Ascending aorta (tissue), 2 donors: ENCODE data around the gene BORCS6. TPM values are rescaled to one million over a fixed set of nuclear protein-coding genes. Genes with fewer than 3 reads are reported as not detected.
A peak's percentile ranks its signal among the peaks of the same experiment; 100 is the strongest.

Experiments used
- DNase-seq, 2 donors: peaks; one replicate each; pipeline ENCODE4 v3.0.0-alpha.2; 2019; ENCODE audit warnings: low spot score in 2 of 2
- H3K27ac ChIP-seq, 2 donors: fragments of 200-600 bp; sonication (generic); one replicate each; pipeline ENCODE4 v1.5.1; 2016 to 2017; ENCODE audit warnings: mild to moderate bottlenecking in 1 of 2
- H3K27me3 ChIP-seq: fragments of 200-600 bp; sonication (generic); one replicate; pipeline ENCODE4 v1.5.1; 2017
- H3K36me3 ChIP-seq, 2 donors: fragments of 200-600 bp; sonication (generic); one replicate each; pipeline ENCODE4 v1.5.1; 2016
- H3K4me1 ChIP-seq, 2 donors: fragments of 200-600 bp; sonication (generic); one replicate each; pipeline ENCODE4 v1.5.1; 2016 to 2017; ENCODE audit warnings: mild to moderate bottlenecking in 1 of 2
- H3K4me3 ChIP-seq, 2 donors: fragments of 200-600 bp; sonication (generic); one replicate each; pipeline ENCODE4 v1.5.1; 2016 to 2017; ENCODE audit warnings: mild to moderate bottlenecking in 1 of 2
- H3K9me3 ChIP-seq, 2 donors: fragments of 200-600 bp; sonication (generic); one replicate each; pipeline ENCODE4 v1.5.1; 2016
- CTCF ChIP-seq, 3 experiments: fragments of 200-600 bp in 2 of 3; fragments of 450-650 bp in 1 of 3; sonication (generic) in 2 of 3; IDR thresholded peaks; one replicate each; pipeline ENCODE4 v1.5.1; 2016 to 2019; ENCODE audit warnings: antibody characterized with exemption in 3 of 3, mild to moderate bottlenecking in 1 of 3, moderate library complexity in 1 of 3
- intact Hi-C: fragments of 100-400 bp; cut with DNase I; formaldehyde crosslinking; loops from one replicate; pipeline ENCODE4 v1.15.1; 2023
- total RNA-seq: library from RNA; depleted of rRNA; stranded (reverse); fragments of >200 nt; gene quantifications from one replicate; pipeline ENCODE4 v1.1.0, GENCODE V29; 2016

The BORCS6 gene
- total RNA-seq, 1 donor from 2014 or later, result 29.5 TPM

GRCh38 chr17:8163978-8164814, 25.8 kb downstream of the BORCS6 start:
- peak; percentile 69 to 87 for DNase-seq
- peaks cover 21 to 29% of the 10 kb centered on the region in 2 donors for H3K4me1 ChIP-seq
- H3K9me3 ChIP-seq, result no peaks in the 10 kb centered on the region
- intact Hi-C loops, result loop anchor here (2.0 kb wide), 1 partner anchor 23 kb away; no protein-coding TSS in a partner anchor
- H3K27ac ChIP-seq, result peak overlapping the region; percentile 99 to 100
- H3K27me3 ChIP-seq, result no peaks in the 10 kb centered on the region
- TF ChIP-seq CTCF (IDR thresholded peaks at IDR 0.05), result no peak
- H3K4me3 ChIP-seq, result peak overlapping the region in 1 of 2 donors; percentile 100
- peaks cover 14 to 15% of the 10 kb centered on the region in 2 donors for H3K36me3 ChIP-seq

GRCh38 chr17:8162997-8163977, 26.7 kb downstream of the BORCS6 start:
- DNase-seq, result no peak
- H3K4me1 ChIP-seq, result peaks cover 21 to 33% of the 10 kb centered on the region in 2 donors
- intact Hi-C loops, result loop anchor here (2.0 kb wide), 1 partner anchor 24 kb away; no protein-coding TSS in a partner anchor
- no peaks in the 10 kb centered on the region for H3K27me3 ChIP-seq
- peak overlapping the region; percentile 91 to 100 for H3K4me3 ChIP-seq
- no peaks in the 10 kb centered on the region for H3K9me3 ChIP-seq
- peak overlapping the region; percentile 99 to 100 for H3K27ac ChIP-seq
- no peak for TF ChIP-seq CTCF (IDR thresholded peaks at IDR 0.05)
- H3K36me3 ChIP-seq, result peaks cover 15 to 18% of the 10 kb centered on the region in 2 donors

- DNase-seq, result peak in 1 of 2 donors; percentile 92
- H3K4me3 ChIP-seq, result peak within 1 kb of the TSS; percentile 91 to 100
- peaks cover 15 to 23% of the 10 kb centered on the region in 2 donors for H3K36me3 ChIP-seq
- no peak for TF ChIP-seq CTCF (IDR thresholded peaks at IDR 0.05)
- H3K27ac ChIP-seq, result peak within 1 kb of the TSS; percentile 99 to 100
- H3K9me3 ChIP-seq, result no peaks in the 10 kb centered on the region
- peaks cover 21 to 42% of the 10 kb centered on the region in 2 donors for H3K4me1 ChIP-seq
- H3K27me3 ChIP-seq, result no peaks in the 10 kb centered on the region
- intact Hi-C loops, result loop anchor here (2.0 kb wide), 1 partner anchor 24 kb away; no protein-coding TSS in a partner anchor
Measured at GRCh38 chr17:8162233-8162996, 27.6 kb downstream of the BORCS6 start, which contains the start of gene VAMP2. TSS of gene VAMP2 (minus strand) at chr17:8162948. CDS start at chr17:8162879, 69 bp downstream.

GRCh38 chr17:8161289-8162232, 28.4 kb downstream of the BORCS6 start:
- H3K36me3 ChIP-seq, result peaks cover 15 to 23% of the 10 kb centered on the region in 2 donors
- peaks cover 21 to 47% of the 10 kb centered on the region in 2 donors for H3K4me1 ChIP-seq
- intact Hi-C loops, result loop anchor here (2.0 kb wide), 1 partner anchor 25 kb away; no protein-coding TSS in a partner anchor
- no peaks in the 10 kb centered on the region for H3K9me3 ChIP-seq
- no peak for TF ChIP-seq CTCF (IDR thresholded peaks at IDR 0.05)
- no peak for DNase-seq
- H3K4me3 ChIP-seq, result peak overlapping the region; percentile 91 to 100
- peak overlapping the region; percentile 99 to 100 for H3K27ac ChIP-seq
- H3K27me3 ChIP-seq, result no peaks in the 10 kb centered on the region
